Chondrocyte (in vitro differentiated cells): ENCODE results near the gene KCNJ5. TPM values are rescaled to one million over a fixed set of nuclear protein-coding genes. Genes with fewer than 3 reads are reported as not detected.

ENCODE experiments used
- DNase-seq: peaks from one replicate; pipeline ENCODE4 v3.0.0; 2021; ENCODE audit warnings: mixed read lengths, low spot score
- H3K27ac Mint-ChIP-seq: one replicate; pipeline ENCODE4 v1.8.0; 2021; ENCODE audit warnings: mild to moderate bottlenecking, moderate library complexity, mixed read lengths; ENCODE audit not compliant: unreplicated experiment
- H3K27me3 Mint-ChIP-seq: 2 replicates; pipeline ENCODE4 v1.8.0; 2021; ENCODE audit warnings: low read depth, mixed read lengths
- H3K36me3 Mint-ChIP-seq: 2 replicates; pipeline ENCODE4 v1.8.0; 2021; ENCODE audit warnings: low read depth, mixed read lengths
- H3K4me1 Mint-ChIP-seq: 2 replicates; pipeline ENCODE4 v1.8.0; 2021; ENCODE audit warnings: low read depth, mild to moderate bottlenecking, mixed read lengths
- H3K4me3 Mint-ChIP-seq: one replicate; pipeline ENCODE4 v1.8.0; 2021; ENCODE audit warnings: mild to moderate bottlenecking, moderate library complexity, mixed read lengths; ENCODE audit not compliant: unreplicated experiment
- H3K9me3 Mint-ChIP-seq: 2 replicates; pipeline ENCODE4 v1.8.0; 2021; ENCODE audit warnings: low read depth, mixed read lengths
- CTCF ChIP-seq: fragments of 200-600 bp; sonication (generic); IDR thresholded peaks from 2 replicates; pipeline ENCODE4 v1.5.0; 2021; ENCODE audit warnings: antibody characterized with exemption, mild to moderate bottlenecking, moderate library complexity
- total RNA-seq: library from RNA; stranded (reverse); gene quantifications from 3 replicates; pipeline ENCODE4 v1.2.1, GENCODE V29; 2021

Gene KCNJ5
- total RNA-seq, 1 donor from 2014 or later = 0.15 TPM

- H3K9me3 Mint-ChIP-seq = no peaks in the 10 kb centered on the region
- H3K27me3 Mint-ChIP-seq = peaks cover 9% of the 10 kb centered on the region
- TF ChIP-seq CTCF = no peak
- no peak for DNase-seq
- H3K36me3 Mint-ChIP-seq = no peaks in the 10 kb centered on the region
- H3K4me1 Mint-ChIP-seq = no peaks in the 10 kb centered on the region
- H3K4me3 Mint-ChIP-seq = no peak overlapping the region
- no peak overlapping the region for H3K27ac Mint-ChIP-seq
Observed at GRCh38 chr11:128872594-128872993, 18.6 kb upstream of the KCNJ5 start.

GRCh38 chr11:128874427-128874826, 16.7 kb upstream of the KCNJ5 start:
- no peak overlapping the region for H3K4me3 Mint-ChIP-seq
- no peak for TF ChIP-seq CTCF
- no peaks in the 10 kb centered on the region for H3K4me1 Mint-ChIP-seq
- no peak overlapping the region for H3K27ac Mint-ChIP-seq
- no peaks in the 10 kb centered on the region for H3K9me3 Mint-ChIP-seq
- H3K36me3 Mint-ChIP-seq = no peaks in the 10 kb centered on the region
- DNase-seq = no peak
- H3K27me3 Mint-ChIP-seq = peaks cover 9% of the 10 kb centered on the region

GRCh38 chr11:128876133-128876650, 15.0 kb upstream of the KCNJ5 start:
- Mint-ChIP-seq H3K4me1 (no peaks in the 10 kb centered on the region), H3K36me3 (no peaks in the 10 kb centered on the region), H3K27ac (no peak overlapping the region), H3K9me3 (no peaks in the 10 kb centered on the region), H3K4me3 (no peak overlapping the region), H3K27me3 (peaks cover 9% of the 10 kb centered on the region)
- no peak for TF ChIP-seq CTCF
- no peak for DNase-seq

DNA sequence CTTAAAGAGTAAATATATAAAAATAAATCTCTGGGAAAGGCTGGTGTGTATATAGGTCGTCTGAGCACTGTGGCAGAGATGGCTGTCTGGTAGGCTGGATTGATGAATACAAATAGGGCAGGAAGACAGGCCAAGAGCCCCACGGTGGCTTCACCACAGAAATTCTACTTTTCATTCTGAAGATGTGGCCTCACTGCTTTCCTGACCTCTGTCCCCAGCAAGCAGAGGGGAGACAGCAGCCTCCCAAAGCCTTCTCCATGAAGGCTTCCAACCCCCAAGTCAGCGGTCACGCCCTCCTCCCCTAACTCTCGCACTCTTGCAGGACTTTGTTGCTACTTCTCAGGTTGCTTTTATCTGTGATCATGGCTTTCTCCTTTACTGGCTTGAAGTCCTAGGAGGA, 13.4 kb upstream of the KCNJ5 start:
- H3K27ac Mint-ChIP-seq = no peak overlapping the region
- TF ChIP-seq CTCF = no peak
- no peaks in the 10 kb centered on the region for H3K4me1 Mint-ChIP-seq
- no peaks in the 10 kb centered on the region for H3K9me3 Mint-ChIP-seq
- H3K27me3 Mint-ChIP-seq = peaks cover 18% of the 10 kb centered on the region
- DNase-seq = no peak
- H3K4me3 Mint-ChIP-seq = no peak overlapping the region
- H3K36me3 Mint-ChIP-seq = no peaks in the 10 kb centered on the region

DNA sequence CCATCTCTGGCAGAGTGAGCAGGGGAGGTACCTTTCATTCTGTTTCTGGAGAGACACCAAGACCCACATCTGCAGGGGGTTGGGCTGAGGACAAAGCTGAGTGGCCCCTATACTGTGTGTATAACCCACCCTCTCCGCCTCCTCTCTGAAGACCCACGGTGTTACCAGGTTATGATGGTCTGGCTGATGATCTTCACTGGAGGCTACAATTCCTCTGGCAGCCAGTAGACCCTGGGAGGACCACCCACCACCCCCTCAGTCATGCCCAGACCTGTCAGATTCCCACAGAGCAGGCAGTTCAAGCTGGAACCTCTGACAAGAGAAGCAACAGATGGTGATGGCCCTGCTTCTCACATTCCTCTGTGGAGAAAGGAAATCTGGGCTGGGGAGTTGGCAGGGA, 12.7 kb upstream of the KCNJ5 start:
- DNase-seq = no peak
- Mint-ChIP-seq H3K27me3 (peaks cover 25% of the 10 kb centered on the region), H3K4me3 (no peak overlapping the region), H3K36me3 (no peaks in the 10 kb centered on the region), H3K9me3 (no peaks in the 10 kb centered on the region), H3K4me1 (no peaks in the 10 kb centered on the region), H3K27ac (no peak overlapping the region)
- no peak for TF ChIP-seq CTCF
